Chondrocyte (in vitro differentiated cells): ENCODE data around the gene ZSCAN5A. TPM values are rescaled to one million over a fixed set of nuclear protein-coding genes. Genes with fewer than 3 reads are reported as not detected.
"Not testable (repeated sequence)": the region's sequence is repeated elsewhere in the genome, so short reads cannot be mapped to it uniquely, and the experiment has no call there.

ENCODE experiments used
- DNase-seq: peaks from one replicate; pipeline ENCODE4 v3.0.0; 2021; ENCODE audit warnings: mixed read lengths, low spot score
- H3K27ac Mint-ChIP-seq: one replicate; pipeline ENCODE4 v1.8.0; 2021; ENCODE audit warnings: mild to moderate bottlenecking, moderate library complexity, mixed read lengths; ENCODE audit not compliant: unreplicated experiment
- H3K27me3 Mint-ChIP-seq: 2 replicates; pipeline ENCODE4 v1.8.0; 2021; ENCODE audit warnings: low read depth, mixed read lengths
- H3K36me3 Mint-ChIP-seq: 2 replicates; pipeline ENCODE4 v1.8.0; 2021; ENCODE audit warnings: low read depth, mixed read lengths
- H3K4me1 Mint-ChIP-seq: 2 replicates; pipeline ENCODE4 v1.8.0; 2021; ENCODE audit warnings: low read depth, mild to moderate bottlenecking, mixed read lengths
- H3K4me3 Mint-ChIP-seq: one replicate; pipeline ENCODE4 v1.8.0; 2021; ENCODE audit warnings: mild to moderate bottlenecking, moderate library complexity, mixed read lengths; ENCODE audit not compliant: unreplicated experiment
- H3K9me3 Mint-ChIP-seq: 2 replicates; pipeline ENCODE4 v1.8.0; 2021; ENCODE audit warnings: low read depth, mixed read lengths
- CTCF ChIP-seq: fragments of 200-600 bp; sonication (generic); IDR thresholded peaks from 2 replicates; pipeline ENCODE4 v1.5.0; 2021; ENCODE audit warnings: antibody characterized with exemption, mild to moderate bottlenecking, moderate library complexity
- total RNA-seq: library from RNA; stranded (reverse); gene quantifications from 3 replicates; pipeline ENCODE4 v1.2.1, GENCODE V29; 2021

ZSCAN5A gene
- total RNA-seq, 1 donor from 2014 or later: 1.5 TPM

GRCh38 chr19:56312787-56313657 lies 1.6 kb downstream of the ZSCAN5A start:
- H3K27me3 Mint-ChIP-seq: no peaks in the 10 kb centered on the region
- no peak for DNase-seq
- no peak overlapping the region for H3K4me3 Mint-ChIP-seq
- peaks cover 4% of the 10 kb centered on the region for H3K36me3 Mint-ChIP-seq
- no peak for TF ChIP-seq CTCF
- H3K9me3 Mint-ChIP-seq: peaks cover 2% of the 10 kb centered on the region
- no peak overlapping the region for H3K27ac Mint-ChIP-seq
- peaks cover 12% of the 10 kb centered on the region for H3K4me1 Mint-ChIP-seq

GRCh38 chr19:56312342-56312741 lies 2.3 kb downstream of the ZSCAN5A start:
- H3K4me3 Mint-ChIP-seq: no peak overlapping the region
- no peak for DNase-seq
- peaks cover 2% of the 10 kb centered on the region for H3K9me3 Mint-ChIP-seq
- no peak for TF ChIP-seq CTCF
- peaks cover 4% of the 10 kb centered on the region for H3K36me3 Mint-ChIP-seq
- no peaks in the 10 kb centered on the region for H3K27me3 Mint-ChIP-seq
- no peak overlapping the region for H3K27ac Mint-ChIP-seq
- peaks cover 12% of the 10 kb centered on the region for H3K4me1 Mint-ChIP-seq

- H3K4me1 Mint-ChIP-seq: peaks cover 12% of the 10 kb centered on the region
- peaks cover 6% of the 10 kb centered on the region for H3K36me3 Mint-ChIP-seq
- H3K27ac Mint-ChIP-seq: no peak overlapping the region
- peaks cover 5% of the 10 kb centered on the region for H3K9me3 Mint-ChIP-seq
- TF ChIP-seq CTCF: no peak
- H3K4me3 Mint-ChIP-seq: no peak overlapping the region
- H3K27me3 Mint-ChIP-seq: no peaks in the 10 kb centered on the region
- no peak for DNase-seq
These were observed 4.2 kb downstream of the ZSCAN5A start for GRCh38 chr19:56310462-56310861.

GRCh38 chr19:56309511-56310185 lies 5.0 kb downstream of the ZSCAN5A start:
- DNase-seq: no peak
- Mint-ChIP-seq H3K27me3 (no peaks in the 10 kb centered on the region), H3K27ac (no peak overlapping the region), H3K4me1 (peaks cover 12% of the 10 kb centered on the region), H3K4me3 (no peak overlapping the region), H3K9me3 (peaks cover 6% of the 10 kb centered on the region), H3K36me3 (peaks cover 7% of the 10 kb centered on the region)
- TF ChIP-seq CTCF: peak; percentile 75

- Mint-ChIP-seq H3K27ac (no peak overlapping the region), H3K27me3 (no peaks in the 10 kb centered on the region), H3K4me1 (peaks cover 9% of the 10 kb centered on the region), H3K9me3 (peaks cover 6% of the 10 kb centered on the region), H3K36me3 (peaks cover 10% of the 10 kb centered on the region), H3K4me3 (no peak overlapping the region)
- no peak for TF ChIP-seq CTCF
- no peak for DNase-seq
These were observed 5.8 kb downstream of the ZSCAN5A start for GRCh38 chr19:56308792-56309191.

- H3K27me3 Mint-ChIP-seq, H3K9me3 Mint-ChIP-seq, H3K27ac Mint-ChIP-seq, H3K4me1 Mint-ChIP-seq, H3K4me3 Mint-ChIP-seq, DNase-seq: not testable (repeated sequence)
- peaks cover 12% of the 10 kb centered on the region for H3K36me3 Mint-ChIP-seq
These were observed 7.6 kb downstream of the ZSCAN5A start for GRCh38 chr19:56307062-56307461.
